CD14-positive monocyte (primary cell): ENCODE measurements around the gene NEIL3. TPM values are rescaled to one million over a fixed set of nuclear protein-coding genes. Genes with fewer than 3 reads are reported as not detected.

Experiments
- DNase-seq, 3 donors: peaks; one replicate each; pipeline ENCODE4 v3.0.0-alpha.2; 2011 to 2022
- H2AFZ ChIP-seq: 2 replicates; pipeline ENCODE4 v1.6.0; 2012; ENCODE audit warnings: mild to moderate bottlenecking, low read depth, low read length, inconsistent platforms; ENCODE audit not compliant: insufficient read depth, poor library complexity, severe bottlenecking
- H3K27ac ChIP-seq, 2 donors: 1 replicate in 1 of 2; 2 replicates in 1 of 2; pipeline ENCODE4 v1.5.1; 2012 to 2013; ENCODE audit warnings: low read length in 2 of 2, control low read depth in 1 of 2, inconsistent platforms in 1 of 2, low read depth in 1 of 2, mild to moderate bottlenecking in 1 of 2
- H3K27me3 ChIP-seq, 2 donors: one replicate each; pipeline versions ENCODE4 v1.6.0 to v1.6.1; 2011 to 2013; ENCODE audit warnings: low read length in 2 of 2; ENCODE audit not compliant: control insufficient read depth in 2 of 2, insufficient read depth in 2 of 2
- H3K36me3 ChIP-seq, 2 donors: replicated peaks in 1 of 2; 1 replicate in 1 of 2; 2 replicates in 1 of 2; pipeline versions ENCODE4 v1.5.1 to v1.6.1; 2012 to 2013; ENCODE audit warnings: low read length in 2 of 2, control low read depth in 1 of 2, inconsistent platforms in 1 of 2, mild to moderate bottlenecking in 1 of 2; ENCODE audit not compliant: insufficient read depth in 2 of 2, control insufficient read depth in 1 of 2
- H3K4me1 ChIP-seq, 2 donors: 1 replicate in 1 of 2; 2 replicates in 1 of 2; pipeline versions ENCODE4 v1.5.1 to v1.6.1; 2012 to 2013; ENCODE audit warnings: low read length in 2 of 2, control low read depth in 1 of 2, inconsistent platforms in 1 of 2, mild to moderate bottlenecking in 1 of 2, moderate library complexity in 1 of 2; ENCODE audit not compliant: insufficient read depth in 2 of 2, control insufficient read depth in 1 of 2
- H3K4me2 ChIP-seq: replicated peaks from 2 replicates; pipeline ENCODE3; 2012; ENCODE audit warnings: low read length, moderate library complexity, mild to moderate bottlenecking; ENCODE audit not compliant: poor library complexity, severe bottlenecking; ENCODE audit errors: extremely low read depth
- H3K4me3 ChIP-seq, 3 experiments: fragments of 200-600 bp in 1 of 3; sonication (generic) in 1 of 3; replicated peaks in 1 of 3; 1 replicate in 2 of 3; 2 replicates in 1 of 3; pipeline ENCODE4 v1.5.1; 2011 to 2013; ENCODE audit warnings: low read length in 3 of 3, mild to moderate bottlenecking in 3 of 3, control low read depth in 2 of 3, low read depth in 2 of 3, inconsistent platforms in 1 of 3, moderate library complexity in 1 of 3
- H3K79me2 ChIP-seq: 2 replicates; pipeline ENCODE4 v1.6.0; 2012; ENCODE audit warnings: mild to moderate bottlenecking, control low read depth, inconsistent platforms, low read length, moderate library complexity; ENCODE audit not compliant: insufficient read depth
- H3K9ac ChIP-seq: 2 replicates; pipeline ENCODE4 v1.6.0; 2017; ENCODE audit warnings: low read length, mild to moderate bottlenecking; ENCODE audit not compliant: insufficient read depth, poor library complexity, severe bottlenecking
- H3K9me3 ChIP-seq, 2 donors: replicated peaks in 1 of 2; 1 replicate in 1 of 2; 2 replicates in 1 of 2; pipeline versions ENCODE4 v1.5.1 to v1.6.1; 2012 to 2013; ENCODE audit warnings: low read length in 2 of 2, control low read depth in 1 of 2; ENCODE audit not compliant: control insufficient read depth in 1 of 2, insufficient read depth in 1 of 2
- H4K20me1 ChIP-seq: 2 replicates; pipeline ENCODE4 v1.6.0; 2012; ENCODE audit warnings: mild to moderate bottlenecking, low read length, control low read depth, moderate library complexity; ENCODE audit not compliant: insufficient read depth
- H3K27ac Mint-ChIP-seq, 7 donors: one replicate each; pipeline ENCODE4 v1.8.0; 2020; ENCODE audit warnings: mild to moderate bottlenecking in 7 of 7, mixed read lengths in 7 of 7, moderate library complexity in 6 of 7, inconsistent platforms in 2 of 7
- H3K27me3 Mint-ChIP-seq, 3 donors: one replicate each; pipeline ENCODE4 v1.8.0; 2021 to 2022; ENCODE audit warnings: low read depth in 3 of 3, mild to moderate bottlenecking in 3 of 3, mixed read lengths in 3 of 3, moderate library complexity in 3 of 3, inconsistent platforms in 1 of 3
- H3K36me3 Mint-ChIP-seq, 2 donors: one replicate each; pipeline ENCODE4 v1.8.0; 2020; ENCODE audit warnings: mixed read lengths in 2 of 2, inconsistent platforms in 1 of 2, mild to moderate bottlenecking in 1 of 2
- H3K4me1 Mint-ChIP-seq: one replicate; pipeline ENCODE4 v1.8.0; 2020; ENCODE audit warnings: mild to moderate bottlenecking, mixed read lengths
- H3K4me3 Mint-ChIP-seq, 2 donors: one replicate each; pipeline ENCODE4 v1.8.0; 2020; ENCODE audit warnings: mild to moderate bottlenecking in 2 of 2, mixed read lengths in 2 of 2, moderate library complexity in 1 of 2
- H3K9me3 Mint-ChIP-seq, 7 donors: one replicate each; pipeline ENCODE4 v1.8.0; 2020 to 2022; ENCODE audit warnings: mixed read lengths in 7 of 7, mild to moderate bottlenecking in 6 of 7, moderate library complexity in 6 of 7, inconsistent platforms in 2 of 7
- CTCF ChIP-seq: fragments of 200-600 bp; IDR thresholded peaks from one replicate; pipeline ENCODE4 v1.8.0; 2022; ENCODE audit warnings: antibody characterized with exemption, mild to moderate bottlenecking
- WGBS: methylation state at CpG from one replicate; pipeline ENCODE4 v1.1.5; 2013; ENCODE audit warnings: missing lambda C conversion rate; ENCODE audit not compliant: insufficient coverage; 5-methylcytosine and 5-hydroxymethylcytosine counted together
- intact Hi-C, 2 donors: fragments of 100-400 bp; cut with micrococcal nuclease; formaldehyde crosslinking; loops; one replicate each; pipeline versions ENCODE4 v1.15.0 to v1.15.1; 2023
- polyA plus RNA-seq, 3 donors: library from polyadenylated mRNA; depleted of rRNA in 1 of 3; unstranded in 2 of 3; stranded (reverse) in 1 of 3; fragments of 300-500 nt in 2 of 3; fragments of >200 nt in 1 of 3; fragmentation: Illumina TruSeq in 2 of 3; gene quantifications; 1 replicate in 2 of 3; 2 replicates in 1 of 3; pipeline ENCODE4 v1.2.3, GENCODE V29; 2012 to 2021

The NEIL3 gene
- polyA plus RNA-seq, 3 donors, result 0.70 to 0.85 TPM; not detected in 1

GRCh38 chr4:177385576-177386277 is 76.1 kb downstream of the NEIL3 start:
- Histone ChIP-seq H3K79me2 (no peaks in the 10 kb centered on the region), H3K4me3 (no peak overlapping the region), H3K4me1 (no peaks in the 10 kb centered on the region), H2AFZ (no peak overlapping the region), H3K9ac (no peak overlapping the region), H3K27me3 (no peaks in the 10 kb centered on the region), H4K20me1 (no peaks in the 10 kb centered on the region), H3K9me3 (no peaks in the 10 kb centered on the region), H3K4me2 (no peak overlapping the region), H3K36me3 (no peaks in the 10 kb centered on the region), H3K27ac (no peak overlapping the region)
- Mint-ChIP-seq H3K4me1 (peaks cover 2% of the 10 kb centered on the region), H3K4me3 (no peak overlapping the region), H3K27me3 (peaks cover 2 to 4% (median 3%) of the 10 kb centered on the region in 3 donors), H3K36me3 (no peaks in the 10 kb centered on the region), H3K9me3 (peaks cover 0 to 3% (median 1%) of the 10 kb centered on the region in 7 donors), H3K27ac (no peak overlapping the region)
- WGBS, result no CpG with 5 or more reads among the region's 2 CpGs
- TF ChIP-seq CTCF, result no peak
- intact Hi-C loops, result no loop called here
- no peak for DNase-seq

GRCh38 chr4:177386278-177386815 is 76.7 kb downstream of the NEIL3 start:
- H3K36me3 Mint-ChIP-seq, result no peaks in the 10 kb centered on the region
- no peak overlapping the region for H3K9ac ChIP-seq
- no peaks in the 10 kb centered on the region for H3K4me1 ChIP-seq
- no peak for DNase-seq
- H3K4me3 ChIP-seq, result no peak overlapping the region
- H3K27me3 Mint-ChIP-seq, result peaks cover 3 to 4% (median 3%) of the 10 kb centered on the region in 3 donors
- no peak overlapping the region for H3K4me3 Mint-ChIP-seq
- no CpG with 5 or more reads among the region's 5 CpGs for WGBS
- H3K27ac Mint-ChIP-seq, result no peak overlapping the region
- no peaks in the 10 kb centered on the region for H3K27me3 ChIP-seq
- H3K4me1 Mint-ChIP-seq, result peaks cover 2% of the 10 kb centered on the region
- no peaks in the 10 kb centered on the region for H3K36me3 ChIP-seq
- no peaks in the 10 kb centered on the region for H3K79me2 ChIP-seq
- no peaks in the 10 kb centered on the region for H3K9me3 ChIP-seq
- intact Hi-C loops, result no loop called here
- no peak overlapping the region for H3K4me2 ChIP-seq
- TF ChIP-seq CTCF, result no peak
- no peak overlapping the region for H3K27ac ChIP-seq
- H3K9me3 Mint-ChIP-seq, result peaks cover 0 to 2% (median 0%) of the 10 kb centered on the region in 7 donors
- no peaks in the 10 kb centered on the region for H4K20me1 ChIP-seq
- H2AFZ ChIP-seq, result no peak overlapping the region
